Loucy (cell line): ENCODE measurements around the gene PALD1.

Experiments used
- EZH2phosphoT487 ChIP-seq: fragments of 200-600 bp; IDR thresholded peaks from 2 replicates; pipeline ENCODE4 v1.6.1; 2018; ENCODE audit warnings: antibody characterized with exemption, mild to moderate bottlenecking, moderate library complexity, borderline replicate concordance
- TF ChIP-seq, protein P1 (sequence below): fragments of 200-600 bp; sonication (generic); conservative IDR thresholded peaks from 2 replicates; pipeline ENCODE4 v1.5.1; 2014; ENCODE audit warnings: mild to moderate bottlenecking, antibody characterized with exemption, low read length

DNA sequence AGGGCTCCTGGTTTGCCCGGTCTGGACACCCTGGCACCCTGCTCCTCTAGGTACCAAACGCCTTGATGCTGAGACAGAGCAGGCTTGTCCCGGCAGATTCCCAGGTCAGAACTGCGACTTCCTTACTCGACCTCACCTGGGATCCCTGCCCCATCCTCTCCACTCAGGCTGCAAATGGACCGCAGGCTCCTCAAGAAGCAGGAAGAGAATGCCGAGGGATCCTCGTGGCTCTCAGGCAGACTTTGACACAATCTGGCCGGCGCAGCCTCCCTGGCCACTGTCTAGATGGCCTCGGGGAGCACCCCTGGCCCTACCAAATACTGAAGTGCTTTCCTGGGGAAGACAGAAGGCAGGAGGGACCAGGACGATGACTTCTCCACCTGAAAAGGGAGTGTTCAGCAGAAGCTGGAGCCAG lies 36.7 kb upstream of the PALD1 start:
- TF ChIP-seq, protein P1, sequence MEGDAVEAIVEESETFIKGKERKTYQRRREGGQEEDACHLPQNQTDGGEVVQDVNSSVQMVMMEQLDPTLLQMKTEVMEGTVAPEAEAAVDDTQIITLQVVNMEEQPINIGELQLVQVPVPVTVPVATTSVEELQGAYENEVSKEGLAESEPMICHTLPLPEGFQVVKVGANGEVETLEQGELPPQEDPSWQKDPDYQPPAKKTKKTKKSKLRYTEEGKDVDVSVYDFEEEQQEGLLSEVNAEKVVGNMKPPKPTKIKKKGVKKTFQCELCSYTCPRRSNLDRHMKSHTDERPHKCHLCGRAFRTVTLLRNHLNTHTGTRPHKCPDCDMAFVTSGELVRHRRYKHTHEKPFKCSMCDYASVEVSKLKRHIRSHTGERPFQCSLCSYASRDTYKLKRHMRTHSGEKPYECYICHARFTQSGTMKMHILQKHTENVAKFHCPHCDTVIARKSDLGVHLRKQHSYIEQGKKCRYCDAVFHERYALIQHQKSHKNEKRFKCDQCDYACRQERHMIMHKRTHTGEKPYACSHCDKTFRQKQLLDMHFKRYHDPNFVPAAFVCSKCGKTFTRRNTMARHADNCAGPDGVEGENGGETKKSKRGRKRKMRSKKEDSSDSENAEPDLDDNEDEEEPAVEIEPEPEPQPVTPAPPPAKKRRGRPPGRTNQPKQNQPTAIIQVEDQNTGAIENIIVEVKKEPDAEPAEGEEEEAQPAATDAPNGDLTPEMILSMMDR: no peak
- no peak for TF ChIP-seq EZH2phosphoT487
